GM19467 (cell line): Measurements from ENCODE around the gene HOXB3.
A peak's percentile ranks its signal among the peaks of the same experiment; 100 is the strongest.

Experiments used
- ATAC-seq: cut with Tn5 transposase; IDR thresholded peaks from one replicate; pipeline ENCODE4 v1.9.1; 2021; ENCODE audit warnings: mild to moderate bottlenecking, moderate library complexity; ENCODE audit not compliant: unreplicated experiment

Gene HOXB3

GRCh38 chr17:48571826-48572417, 18.1 kb downstream of the HOXB3 start:
- ATAC-seq, result no peak

- ATAC-seq, result no peak
These were observed 18.8 kb downstream of the HOXB3 start for GRCh38 chr17:48571024-48571818.

GRCh38 chr17:48570325-48571023, 19.6 kb downstream of the HOXB3 start:
- no peak for ATAC-seq

- no peak for ATAC-seq
These were observed 20.2 kb downstream of the HOXB3 start for GRCh38 chr17:48569674-48570324.

GRCh38 chr17:48569240-48569582, 20.8 kb downstream of the HOXB3 start:
- ATAC-seq, result no peak

GRCh38 chr17:48568499-48569239, 21.4 kb downstream of the HOXB3 start:
- no peak for ATAC-seq

GRCh38 chr17:48567646-48568354, 22.2 kb downstream of the HOXB3 start:
- ATAC-seq, result no peak

- ATAC-seq, result no peak
These were observed 22.8 kb downstream of the HOXB3 start for GRCh38 chr17:48567209-48567608.

- ATAC-seq, result no peak
These were observed 23.3 kb downstream of the HOXB3 start for GRCh38 chr17:48566717-48567116.

- no peak for ATAC-seq
These were observed 23.9 kb downstream of the HOXB3 start for GRCh38 chr17:48565925-48566710.

GRCh38 chr17:48565022-48565554, 25.0 kb downstream of the HOXB3 start:
- ATAC-seq, result no peak

GRCh38 chr17:48564188-48565021, 25.6 kb downstream of the HOXB3 start:
- ATAC-seq, result no peak

- no peak for ATAC-seq
These were observed 26.2 kb downstream of the HOXB3 start for GRCh38 chr17:48563867-48564187.

GRCh38 chr17:48563385-48563838, 26.6 kb downstream of the HOXB3 start:
- ATAC-seq, result no peak

- ATAC-seq, result no peak
These were observed 27.1 kb downstream of the HOXB3 start for GRCh38 chr17:48562934-48563333.

- ATAC-seq, result peak; percentile 60
These were observed 27.9 kb downstream of the HOXB3 start for GRCh38 chr17:48561884-48562810.
